ENCODE results near the gene NANOS3.
"Not testable (repeated sequence)": the region's sequence is repeated elsewhere in the genome, so short reads cannot be mapped to it uniquely, and the experiment has no call there.

The NANOS3 gene

DNA sequence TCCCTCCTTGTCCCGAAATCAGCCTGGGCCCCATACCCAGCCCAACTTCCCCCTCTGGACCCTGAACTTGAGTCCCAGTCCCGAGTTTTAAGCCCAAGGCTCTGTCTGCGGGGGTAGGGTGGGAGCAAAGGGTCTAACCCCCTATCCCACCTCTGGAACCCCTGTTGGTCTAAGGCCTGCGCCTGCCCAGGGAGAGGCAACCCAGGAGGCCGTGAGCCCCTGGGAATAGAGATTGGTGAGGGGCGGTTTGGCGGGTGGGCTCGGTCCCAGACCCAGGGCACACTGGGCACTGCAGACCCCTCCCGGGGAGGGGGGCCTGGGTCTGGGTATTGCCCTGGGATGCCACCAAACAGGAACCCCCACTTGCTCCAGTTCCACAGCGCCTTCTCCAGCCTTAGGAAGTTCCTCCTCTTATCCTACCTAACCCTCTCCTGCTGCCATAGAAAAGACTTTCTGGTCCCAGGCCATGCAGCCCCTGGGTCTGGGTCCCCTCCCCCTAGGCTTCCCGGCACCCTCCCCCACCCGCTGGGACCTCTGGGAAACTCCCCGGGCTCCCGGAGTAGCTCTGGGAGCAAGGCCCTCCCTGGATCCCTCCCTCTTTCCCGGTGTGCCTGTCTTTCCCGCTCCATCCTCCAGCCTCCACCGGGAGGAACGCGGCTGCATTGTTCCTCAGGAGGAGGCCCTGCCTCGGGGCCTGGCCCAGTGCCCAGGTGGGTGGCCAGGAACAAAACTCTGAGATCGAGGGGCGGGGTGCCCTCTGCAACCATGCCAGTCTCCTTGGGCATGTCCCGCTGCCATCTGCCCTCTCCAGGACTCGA, 33.6 kb upstream of the NANOS3 start:
- DNase-seq: no peak

DNA sequence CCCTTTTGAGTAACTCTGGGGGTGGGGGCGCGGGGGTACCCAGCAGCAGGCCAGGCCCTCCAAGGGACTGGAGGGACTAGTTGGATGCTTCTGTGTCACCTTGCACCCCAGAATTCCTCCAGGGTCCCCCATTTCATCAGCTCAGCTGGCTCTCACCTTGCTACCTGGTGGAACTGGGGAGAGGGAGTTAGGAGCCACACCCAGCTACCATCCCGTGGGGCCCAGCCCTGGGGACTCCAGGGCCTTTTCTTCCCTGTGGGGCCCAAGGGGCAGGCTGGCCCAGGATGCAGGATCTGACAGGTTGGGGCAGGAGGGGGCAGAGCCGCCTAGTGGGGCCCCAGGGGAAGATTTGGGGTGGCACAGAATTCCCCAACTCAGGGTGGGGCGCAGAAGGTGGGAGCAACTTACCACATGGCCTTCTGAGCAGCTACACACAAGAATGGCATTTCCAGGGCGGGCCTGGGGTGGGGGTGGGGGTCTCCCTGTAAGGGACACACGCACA, 32.8 kb upstream of the NANOS3 start:
- no peak for DNase-seq

DNA sequence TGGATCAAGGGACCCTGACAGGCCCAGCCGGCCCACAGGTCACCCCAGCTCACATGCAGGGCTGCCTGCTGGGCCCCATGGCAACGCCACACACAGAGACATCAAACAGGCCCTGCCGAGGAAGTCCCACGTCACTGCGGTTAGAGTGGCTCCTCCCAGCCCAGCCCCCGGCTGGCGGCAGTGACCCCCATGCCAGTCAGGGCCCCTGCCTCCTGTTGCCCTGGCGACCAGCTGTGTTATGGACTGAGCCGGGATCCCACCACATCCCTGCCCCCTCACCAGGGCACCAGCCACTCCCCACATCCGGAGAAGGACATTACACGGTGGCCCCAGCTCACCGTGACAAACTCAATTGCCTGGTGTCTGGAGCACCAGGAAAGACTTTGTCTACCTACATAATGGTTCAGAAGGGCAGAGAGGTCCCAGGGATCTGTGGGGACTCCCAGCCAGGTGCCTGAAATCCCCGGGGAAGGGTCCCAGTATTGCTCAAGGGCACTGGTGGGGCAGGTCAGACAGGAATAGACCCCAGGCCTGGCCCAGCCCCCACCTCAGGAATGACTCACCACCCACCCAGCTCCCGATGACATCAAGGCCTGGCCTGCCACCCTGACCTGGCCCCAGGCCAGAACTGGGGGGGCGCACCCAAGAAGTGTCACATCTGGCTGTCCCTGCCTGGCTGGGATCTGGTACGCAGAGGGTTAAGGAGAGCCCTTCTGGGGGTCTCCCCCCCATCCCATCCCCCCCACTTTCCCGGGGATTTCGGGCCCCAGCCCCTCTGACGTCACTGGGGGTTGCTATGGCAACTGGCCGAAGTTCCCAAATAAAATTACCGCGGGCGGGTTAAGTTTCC, 30.2 kb upstream of the NANOS3 start:
- DNase-seq: peak; percentile 94

DNA sequence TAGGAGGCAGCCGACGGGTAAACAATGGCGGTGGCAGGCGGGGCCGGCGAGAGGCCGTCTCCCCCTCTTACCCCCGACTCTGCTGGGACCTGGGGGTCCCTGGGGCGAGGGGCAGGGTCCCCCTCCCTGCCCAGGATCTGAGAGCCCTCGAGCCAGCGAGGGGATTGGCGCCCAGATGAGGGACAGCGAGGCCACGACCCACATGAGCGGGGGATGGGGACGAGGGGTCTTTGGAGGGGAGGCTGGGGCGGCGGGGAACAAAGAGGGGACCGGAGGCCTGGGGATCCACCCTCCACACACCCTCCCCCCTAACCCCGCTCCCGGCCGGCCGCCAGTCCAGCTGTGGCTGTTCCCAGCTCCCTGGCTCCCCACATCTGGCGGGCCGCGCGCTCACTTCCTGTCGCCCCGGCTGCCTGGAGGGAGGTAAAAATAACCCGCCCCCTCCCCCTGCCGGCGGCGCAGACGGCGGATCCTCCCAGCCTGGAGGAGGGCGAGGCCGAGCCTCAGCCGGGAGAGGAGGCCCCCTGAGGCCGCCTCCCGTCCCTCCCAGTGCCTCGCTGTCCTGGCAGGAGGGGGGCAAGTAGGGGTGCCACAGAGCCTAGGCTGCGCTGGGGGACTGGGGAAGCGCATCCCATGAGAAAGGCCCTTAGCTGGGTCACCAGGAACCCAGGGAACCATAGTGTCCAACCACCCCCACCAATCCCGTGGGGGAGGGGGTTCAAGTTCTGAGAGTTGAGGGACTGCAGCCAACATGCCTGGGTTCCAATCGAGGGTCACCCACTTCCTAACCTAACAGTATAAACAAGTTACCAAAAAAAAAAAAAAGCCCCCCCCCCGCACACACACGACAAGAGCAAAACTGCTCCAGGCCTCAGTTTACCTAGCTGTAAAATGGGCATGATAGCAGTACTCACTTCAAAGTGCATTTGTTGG, 29.3 kb upstream of the NANOS3 start:
- DNase-seq: peak; percentile 79

DNA sequence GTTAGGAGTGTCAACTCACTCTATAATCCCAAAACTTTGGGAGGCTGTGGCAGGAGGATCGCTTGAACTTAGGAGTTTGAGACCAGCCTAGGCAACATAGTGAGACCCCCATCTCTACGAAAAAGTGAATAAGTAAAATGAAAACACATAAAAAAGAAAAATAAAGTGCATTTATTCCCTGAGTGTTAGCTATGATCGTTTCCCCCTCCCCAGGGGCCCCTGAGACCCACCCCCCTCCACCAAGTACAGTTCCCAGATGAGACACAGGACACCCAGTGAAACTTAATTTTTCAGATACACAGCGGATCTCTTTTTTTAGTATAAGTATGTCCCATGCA, 28.6 kb upstream of the NANOS3 start:
- DNase-seq: no peak

DNA sequence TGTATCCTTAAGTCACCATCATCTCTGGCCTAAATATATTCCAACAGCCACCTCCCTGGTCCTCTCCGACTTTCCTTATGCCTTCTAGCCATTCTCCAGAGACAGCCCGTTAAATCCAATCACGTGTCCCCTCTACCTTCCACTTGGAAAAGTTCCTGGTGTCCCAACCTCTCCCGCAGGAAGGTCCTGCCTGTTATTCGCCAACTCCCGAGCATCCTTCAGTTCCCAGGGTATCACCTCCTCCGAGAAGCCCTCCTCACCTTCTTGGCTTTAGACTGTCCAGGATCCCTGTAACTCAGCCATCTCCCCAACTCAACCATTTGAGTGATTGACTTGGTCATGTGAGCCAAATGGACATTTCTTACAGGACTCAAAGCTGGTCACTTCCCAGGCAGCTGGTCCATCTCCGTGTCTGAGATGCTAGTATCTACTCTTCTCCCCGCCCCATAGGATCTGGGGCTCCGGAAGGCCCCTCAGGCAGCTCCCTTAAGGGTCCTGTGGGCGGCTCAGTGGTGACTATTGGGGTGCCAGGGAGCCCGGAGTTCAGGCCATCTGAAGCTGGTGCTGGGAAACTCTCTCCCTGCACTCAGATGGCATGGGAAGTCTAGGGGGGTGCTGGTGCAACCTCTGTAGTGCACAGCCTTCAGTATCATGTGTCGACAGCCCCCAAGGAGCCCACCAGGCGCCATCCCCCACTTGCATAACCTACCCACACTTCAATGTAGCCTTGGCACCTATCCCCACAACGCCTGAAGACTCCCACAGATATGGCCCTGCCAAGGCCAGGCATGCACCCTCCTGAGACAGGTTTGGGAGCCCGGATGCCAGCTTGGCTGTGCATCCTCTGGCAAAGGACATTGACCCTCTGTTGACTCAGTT, 27.9 kb upstream of the NANOS3 start:
- no peak for DNase-seq

DNA sequence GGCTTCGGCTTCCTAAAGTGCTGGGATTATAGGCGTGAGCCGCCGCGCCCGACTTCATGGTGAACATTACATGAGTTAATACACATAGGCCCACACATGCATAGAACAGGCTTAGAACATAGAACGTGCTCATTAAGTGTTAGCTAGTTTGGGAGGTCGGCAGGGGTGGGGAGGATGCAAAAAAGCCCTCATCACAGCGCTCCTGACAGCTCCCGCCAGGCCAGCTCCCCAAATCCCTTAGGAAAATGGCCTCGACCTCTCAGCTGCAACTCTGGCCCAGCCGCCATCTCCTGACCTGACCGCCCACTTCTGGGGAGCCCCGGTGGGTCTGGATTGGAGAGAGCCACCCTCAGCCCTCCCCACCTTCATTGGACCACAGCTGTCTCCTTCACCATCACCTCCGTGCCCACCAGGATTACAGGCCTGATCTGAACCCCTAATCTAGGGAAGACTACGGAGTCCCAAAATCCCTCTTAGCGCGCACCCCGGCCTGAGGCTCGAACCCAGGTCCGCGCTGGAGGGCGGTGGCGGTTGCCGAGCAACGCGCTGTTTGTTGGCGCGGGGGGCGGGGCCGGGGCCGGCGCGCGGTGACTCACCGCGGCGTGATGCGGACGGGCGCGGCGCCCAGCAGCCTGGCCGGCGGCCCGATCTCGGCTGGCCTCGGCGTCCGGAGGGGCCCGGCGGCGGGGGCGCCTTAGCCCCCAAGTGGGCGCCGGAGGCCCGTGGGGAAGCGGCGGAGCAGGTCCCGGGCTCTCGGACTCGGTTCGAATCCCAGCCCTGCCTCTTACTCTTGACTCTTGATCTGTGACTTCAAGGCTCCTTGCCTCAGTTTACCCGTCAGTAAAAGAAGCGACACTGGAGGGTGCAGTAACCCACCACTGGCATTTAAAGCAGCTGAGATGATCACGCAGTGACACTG, 26.7 kb upstream of the NANOS3 start:
- DNase-seq: peak; percentile 68

DNA sequence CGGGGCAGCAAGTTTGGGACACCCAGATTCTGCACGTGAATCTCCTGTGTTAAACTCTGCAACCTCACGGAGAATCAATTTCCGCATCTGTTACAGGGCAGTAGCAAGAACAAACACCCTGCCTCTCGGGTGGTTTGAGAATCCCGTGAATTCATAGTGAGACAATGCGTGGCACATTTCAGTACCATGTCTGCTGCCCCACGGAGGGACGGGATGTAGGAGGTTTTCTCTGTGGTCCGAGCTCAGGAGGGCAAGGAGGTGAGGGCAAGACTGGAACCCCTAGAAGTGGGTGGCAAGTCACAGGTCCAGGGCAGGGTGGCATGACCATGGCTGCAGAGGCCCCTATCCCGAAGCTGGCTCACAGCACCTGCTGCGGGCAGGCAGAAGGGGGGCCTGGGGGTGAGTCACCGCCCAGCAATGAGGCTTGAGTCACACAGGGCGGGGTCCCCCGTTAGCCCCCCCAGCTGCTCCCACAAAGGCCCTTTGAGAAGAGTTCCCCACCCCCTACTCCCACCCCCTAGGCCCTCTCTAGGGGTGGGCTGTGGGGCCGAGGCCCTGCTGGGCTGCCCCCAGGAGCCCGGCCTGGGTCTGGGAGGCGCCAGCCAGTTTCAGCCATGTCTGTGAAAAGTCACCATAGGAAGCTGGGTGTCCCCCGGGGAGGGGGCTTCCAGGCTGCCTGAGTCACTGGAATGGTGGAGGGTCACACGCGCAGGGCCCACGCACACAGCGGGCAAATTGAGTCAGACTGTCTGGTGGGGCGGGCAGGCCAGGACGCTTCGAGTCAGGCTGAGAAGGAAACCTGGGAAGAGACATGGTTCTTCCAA, 25.8 kb upstream of the NANOS3 start:
- DNase-seq: peak; percentile 85

DNA sequence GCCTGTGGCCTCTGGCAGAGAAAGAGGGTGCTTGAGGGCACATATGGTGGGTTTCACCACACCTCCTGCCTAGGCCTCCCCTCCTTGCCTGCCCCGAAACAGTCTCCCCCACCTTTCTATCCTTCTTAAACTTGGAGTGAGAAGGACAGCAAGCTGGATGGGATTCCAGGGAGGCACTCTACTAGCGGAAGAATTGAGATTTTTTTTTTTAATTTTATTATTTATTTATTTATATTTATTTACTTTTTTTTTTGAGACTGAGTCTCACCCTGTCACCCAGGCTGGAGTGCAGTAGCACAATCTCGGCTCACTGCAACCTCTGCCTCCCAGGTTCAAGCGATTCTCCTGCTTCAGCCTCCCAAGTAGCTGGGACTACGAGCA, 25.2 kb upstream of the NANOS3 start:
- not testable (repeated sequence) for DNase-seq

DNA sequence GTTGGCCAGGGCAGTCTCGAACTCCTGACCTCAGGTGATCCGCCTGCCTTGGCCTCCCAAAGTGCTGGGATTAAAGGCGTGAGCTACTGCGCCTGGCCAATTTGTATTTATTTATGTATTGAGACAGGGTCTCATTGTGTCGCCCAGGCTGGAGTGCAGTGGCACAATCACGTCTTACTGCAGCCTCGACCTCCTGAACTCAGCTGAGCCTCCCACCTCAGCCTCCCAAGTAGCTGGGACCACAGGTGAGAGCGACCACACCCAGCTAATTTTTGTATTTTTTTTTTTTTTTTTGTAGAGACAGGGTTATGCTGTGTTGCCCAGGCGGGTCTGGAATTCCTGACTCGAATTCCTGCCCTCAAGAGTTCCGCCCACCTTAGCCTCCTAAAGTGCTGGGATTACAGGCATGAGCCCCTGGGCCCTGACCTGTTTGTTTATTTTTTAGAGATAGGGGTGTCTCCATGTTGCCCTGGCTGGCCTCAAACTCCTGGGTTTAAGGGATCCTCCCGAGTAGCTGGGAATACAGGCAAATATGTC, 24.7 kb upstream of the NANOS3 start:
- DNase-seq: not testable (repeated sequence)

DNA sequence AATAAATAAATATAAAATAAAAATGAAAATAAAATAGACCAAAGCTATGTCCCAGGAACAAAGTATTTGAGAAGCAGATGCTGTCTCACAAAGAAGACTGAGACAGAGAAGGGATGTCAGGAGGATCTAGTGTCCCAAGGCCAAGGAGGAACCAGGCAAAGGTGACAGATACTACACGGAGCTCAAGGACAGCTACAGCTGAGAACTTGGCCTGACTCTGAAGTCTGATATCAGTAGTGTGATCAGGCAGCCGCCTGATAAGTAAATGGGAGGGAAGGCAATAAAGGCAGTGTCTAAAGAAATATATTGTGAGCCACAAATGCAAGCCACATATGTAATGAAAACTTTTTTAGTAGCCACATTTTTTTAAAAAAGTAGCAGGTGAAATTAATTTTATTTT, 20.4 kb upstream of the NANOS3 start:
- DNase-seq: no peak

DNA sequence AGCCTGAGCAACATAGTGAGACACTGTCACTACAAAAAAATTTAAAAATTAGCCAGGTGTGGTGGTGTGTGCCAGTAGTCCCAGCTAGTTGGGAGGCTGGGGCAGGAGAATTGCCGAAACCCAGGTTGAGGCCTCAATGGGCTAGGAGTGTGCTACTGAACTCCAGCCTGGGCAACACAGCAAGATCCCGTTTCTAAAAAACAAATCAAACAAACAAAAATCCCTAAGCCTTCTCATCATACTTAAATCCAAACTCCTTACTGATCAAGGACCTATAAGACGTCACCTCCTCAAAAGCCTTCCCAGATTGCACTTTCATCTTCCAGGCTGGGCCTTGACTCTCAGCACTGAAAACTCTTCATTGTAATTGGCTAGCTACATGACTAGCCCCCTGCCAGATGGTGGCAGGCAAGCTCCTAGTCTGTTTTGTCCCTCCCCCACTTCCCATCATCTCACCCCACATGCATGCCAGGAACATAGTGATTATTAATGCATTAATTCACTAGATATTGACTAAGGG, 17.5 kb upstream of the NANOS3 start:
- DNase-seq: no peak

DNA sequence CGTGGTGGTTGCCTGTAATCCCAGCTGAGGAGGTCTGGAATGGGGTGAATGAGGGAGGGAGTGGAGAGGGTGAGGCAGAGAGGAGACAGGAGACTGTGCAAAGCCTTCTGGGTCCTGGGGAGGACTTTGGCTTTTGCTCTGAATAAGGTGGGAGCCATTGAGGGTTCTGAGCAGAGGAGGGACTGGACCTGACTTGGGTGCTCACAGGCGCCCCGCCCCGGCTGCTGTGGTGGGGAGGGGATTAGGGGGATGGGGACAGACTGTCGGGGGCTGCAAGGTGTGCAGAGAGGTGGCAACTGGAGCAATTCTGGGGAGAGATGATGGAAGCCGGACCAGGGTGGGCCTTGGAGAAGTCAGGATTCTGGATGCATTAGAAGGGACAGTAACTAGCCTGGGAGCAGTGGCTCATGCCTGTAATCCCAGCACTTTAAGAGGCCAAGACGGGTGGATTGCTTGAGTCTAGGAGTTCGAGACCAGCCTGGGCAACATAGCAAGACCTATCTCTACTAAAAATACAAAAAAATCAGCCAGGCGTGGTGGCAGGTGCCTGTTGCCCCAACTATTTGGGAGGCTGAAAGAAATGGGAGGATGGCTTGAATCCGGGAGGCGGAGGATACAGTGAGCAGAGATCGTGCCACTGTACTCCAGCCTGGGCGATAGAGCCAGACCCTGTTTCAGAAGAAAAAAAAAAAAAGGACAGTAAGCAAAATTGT, 16.1 kb upstream of the NANOS3 start:
- no peak for DNase-seq

DNA sequence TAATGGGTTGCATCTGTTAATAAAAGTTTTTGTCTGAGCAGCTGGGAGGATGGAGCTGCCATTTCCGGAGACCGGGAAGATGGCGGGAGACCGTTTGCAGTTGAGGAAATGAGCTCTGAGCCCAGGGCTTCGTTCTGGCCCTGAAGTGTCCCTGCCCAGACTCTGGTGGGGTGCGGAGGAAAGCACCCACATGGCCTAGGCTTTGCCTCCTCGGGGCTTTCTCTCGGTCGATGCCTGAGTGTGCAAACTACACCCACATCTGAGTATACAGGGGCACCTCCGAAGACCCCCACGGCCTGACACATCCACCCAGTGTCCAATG, 15.6 kb upstream of the NANOS3 start:
- peak; percentile 60 for DNase-seq

DNA sequence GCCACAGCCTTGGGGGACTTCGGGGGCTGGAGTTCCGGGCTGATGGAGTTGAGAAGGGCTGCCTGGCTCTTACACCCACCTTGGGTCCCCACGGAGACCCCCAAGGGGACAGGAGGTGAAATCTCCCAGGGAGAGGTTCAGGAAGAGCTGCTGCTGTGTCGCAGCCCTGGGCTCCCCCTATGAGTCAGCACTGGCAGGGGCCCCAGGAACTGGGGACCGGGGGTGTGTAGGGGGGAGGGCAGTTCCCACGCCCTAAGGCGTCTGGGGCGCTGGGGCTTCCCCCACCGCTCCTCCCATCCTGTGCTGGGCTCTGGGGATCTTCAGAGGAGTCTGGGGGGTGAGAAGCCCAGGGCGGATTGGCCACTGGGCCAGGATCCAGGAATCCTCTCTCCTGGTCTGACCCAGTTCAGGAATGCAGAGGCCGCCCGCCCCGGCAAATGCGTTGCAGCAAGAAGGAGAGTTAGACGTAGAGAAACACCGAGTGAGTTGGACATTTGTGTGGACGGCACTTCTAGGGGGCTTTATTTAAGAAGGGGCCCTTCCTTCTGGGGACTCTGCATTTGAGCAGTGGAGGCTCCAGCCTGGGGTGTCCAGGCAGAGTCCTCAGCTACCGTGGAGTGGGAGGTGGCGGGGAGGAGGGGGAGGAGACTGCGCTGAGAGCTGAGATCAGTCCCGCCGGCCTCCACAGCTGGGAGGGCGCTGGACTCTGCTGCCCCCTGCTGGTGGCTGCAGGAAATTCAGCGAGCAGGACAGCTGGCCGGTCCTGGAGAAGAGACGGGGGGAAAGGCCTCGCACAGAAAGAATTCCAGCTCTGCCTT, 15.0 kb upstream of the NANOS3 start:
- DNase-seq: peak; percentile 87

DNA sequence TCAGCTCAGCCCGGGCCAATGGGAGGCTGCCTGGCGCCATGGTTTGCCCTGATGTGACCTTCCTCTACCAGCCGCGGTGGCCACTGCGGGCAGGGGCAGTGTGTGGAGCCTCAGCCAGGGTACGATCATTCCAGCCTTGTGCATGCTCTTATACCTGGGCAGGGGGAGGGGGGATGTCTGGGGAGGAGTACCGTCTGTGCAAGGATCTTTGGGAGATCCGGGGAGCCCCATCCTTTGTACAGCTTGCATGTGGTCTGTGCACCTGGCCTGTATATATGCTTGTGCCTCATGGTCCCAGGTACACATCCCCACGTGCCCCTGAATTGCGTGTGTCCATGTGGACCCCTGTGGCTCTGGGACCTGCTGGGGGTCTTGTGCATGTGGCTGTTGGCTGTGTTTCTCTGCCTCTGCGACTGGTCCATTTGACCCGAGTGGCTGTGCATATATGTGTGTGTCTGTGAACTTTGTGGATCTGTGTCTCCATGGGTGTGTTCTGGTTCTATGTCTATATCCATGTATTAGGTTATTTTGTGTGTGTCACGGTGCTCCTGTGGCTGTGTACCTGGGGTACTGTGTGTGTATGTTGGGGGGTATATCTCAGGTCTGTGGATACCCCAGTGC, 12.8 kb upstream of the NANOS3 start:
- DNase-seq: no peak
